Measurements from ENCODE around the gene ACVR1B.

GRCh38 chr12:52011602-52012214, 60.2 kb downstream of the ACVR1B start:
- TF ChIP-seq CTCF (IDR thresholded peaks at IDR 0.05; ENCODE audit: borderline replicate concordance, extremely low read depth, low read length, poor library complexity, severe bottlenecking) (no peak), EZH2 (IDR thresholded peaks at IDR 0.05; ENCODE audit: borderline replicate concordance, low read depth, low read length, severe bottlenecking) (no peak)

Data from DND-41 (cell line).